HG03066 (cell line): Measurements from ENCODE around the gene UBR1.
"Not testable (repeated sequence)": the region's sequence is repeated elsewhere in the genome, so short reads cannot be mapped to it uniquely, and the experiment has no call there.

Experiments used
- ATAC-seq: cut with Tn5 transposase; IDR thresholded peaks from one replicate; pipeline ENCODE4 v1.9.1; 2021; ENCODE audit warnings: low read depth; ENCODE audit not compliant: unreplicated experiment

The UBR1 gene

DNA sequence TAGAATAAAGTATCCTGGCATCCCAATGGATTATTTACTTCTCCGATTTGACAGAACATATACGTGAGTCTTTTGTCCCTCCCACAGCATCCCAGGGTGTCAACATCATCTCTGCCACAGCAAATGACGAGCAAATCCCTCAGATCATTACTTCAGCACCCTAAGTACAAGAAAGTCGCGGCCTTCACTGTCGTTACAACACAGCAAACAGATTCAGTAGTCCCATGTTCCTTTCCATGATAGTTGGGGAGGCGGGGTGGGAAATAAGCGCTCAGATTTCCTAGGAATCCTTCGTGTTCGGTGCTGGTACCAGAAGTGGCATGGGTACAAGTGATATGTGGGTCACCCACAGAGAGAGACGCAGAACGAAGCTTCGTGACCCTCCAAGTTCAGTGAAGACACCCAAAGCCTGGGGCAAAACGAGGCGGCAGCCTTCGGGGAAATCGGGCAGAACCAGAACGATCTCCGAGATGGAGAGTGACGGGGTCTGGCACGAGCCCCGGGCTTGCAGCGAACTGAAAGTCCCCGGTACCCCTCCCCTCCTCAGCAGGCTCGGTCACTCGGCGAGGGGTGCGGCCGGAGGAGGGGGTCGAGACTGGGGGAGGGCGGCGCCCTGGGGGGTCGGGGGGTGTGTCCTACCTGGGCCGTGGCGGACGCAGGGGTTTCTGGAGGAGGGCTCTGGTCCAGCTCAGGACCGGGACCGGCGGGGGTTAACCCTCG, 185.9 kb downstream of the UBR1 start:
- peak; percentile 23 for ATAC-seq

DNA sequence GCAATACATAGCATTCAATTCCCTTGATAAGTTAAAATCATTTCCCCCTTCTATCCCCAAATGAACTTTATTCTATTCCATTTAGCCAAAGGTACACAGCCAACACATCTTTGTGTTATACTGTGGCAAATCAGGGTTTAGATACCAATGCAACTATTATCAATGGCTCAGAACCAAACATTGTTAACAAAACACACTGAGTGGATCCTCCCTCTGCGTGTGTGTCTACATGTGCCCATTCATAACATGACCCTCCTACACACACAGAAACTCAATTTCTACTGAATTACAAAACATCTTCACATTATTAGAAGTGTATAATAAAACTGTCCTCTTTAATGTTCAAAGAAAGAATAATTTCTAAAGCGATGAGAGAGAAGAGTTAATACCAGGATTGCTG, 186.5 kb downstream of the UBR1 start:
- no peak for ATAC-seq

DNA sequence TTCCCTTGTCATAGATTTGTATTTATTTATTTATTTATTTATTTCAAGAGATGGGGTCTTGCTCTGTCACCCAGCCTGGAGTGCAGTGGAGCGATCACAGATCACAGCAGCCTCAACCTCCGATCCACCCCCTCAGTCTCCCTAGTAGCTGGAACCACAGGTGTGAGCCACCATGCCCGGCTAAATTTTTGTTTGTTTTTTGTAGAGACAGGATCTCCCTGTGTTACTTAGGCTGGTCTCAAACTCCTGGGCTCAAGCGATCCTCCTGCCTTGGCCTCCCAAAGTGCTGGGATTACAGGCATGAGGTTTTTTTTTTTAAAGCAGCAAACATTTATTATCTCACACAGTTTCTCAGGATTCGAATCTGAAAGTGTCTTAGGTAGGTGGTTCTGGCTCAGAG, 187.8 kb downstream of the UBR1 start:
- ATAC-seq, result no peak

DNA sequence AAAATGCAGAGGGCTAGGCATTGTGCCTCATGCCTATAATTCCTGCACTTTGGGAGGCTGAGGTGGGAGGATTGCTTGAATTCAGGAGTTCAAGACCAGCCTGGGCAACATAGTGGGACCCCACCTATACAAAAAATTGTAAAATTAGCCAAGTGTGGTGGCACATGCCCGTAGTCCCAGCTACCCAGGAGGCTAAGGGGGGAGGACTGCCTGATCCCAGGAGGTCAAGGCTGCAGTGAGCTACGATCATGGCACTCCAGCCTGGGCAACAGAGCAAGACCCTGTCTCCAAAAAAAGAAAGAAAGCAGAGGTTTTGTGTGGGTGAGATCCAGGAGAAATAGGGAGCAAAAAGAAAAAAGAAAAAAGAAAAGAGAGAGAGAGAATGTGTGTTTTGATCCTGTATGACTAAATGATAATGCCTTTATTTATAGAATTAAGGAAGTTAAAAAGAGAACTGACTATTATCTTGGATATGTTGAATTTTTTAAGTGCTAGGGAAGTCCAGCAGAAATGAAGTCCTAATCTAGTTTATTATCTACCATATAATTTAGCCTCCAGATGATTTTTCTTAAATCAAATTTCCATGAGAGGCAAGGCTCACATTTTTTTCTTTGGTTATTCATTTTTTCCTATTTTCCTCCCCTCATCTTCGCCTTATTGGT, 190.1 kb downstream of the UBR1 start:
- ATAC-seq, result no peak

DNA sequence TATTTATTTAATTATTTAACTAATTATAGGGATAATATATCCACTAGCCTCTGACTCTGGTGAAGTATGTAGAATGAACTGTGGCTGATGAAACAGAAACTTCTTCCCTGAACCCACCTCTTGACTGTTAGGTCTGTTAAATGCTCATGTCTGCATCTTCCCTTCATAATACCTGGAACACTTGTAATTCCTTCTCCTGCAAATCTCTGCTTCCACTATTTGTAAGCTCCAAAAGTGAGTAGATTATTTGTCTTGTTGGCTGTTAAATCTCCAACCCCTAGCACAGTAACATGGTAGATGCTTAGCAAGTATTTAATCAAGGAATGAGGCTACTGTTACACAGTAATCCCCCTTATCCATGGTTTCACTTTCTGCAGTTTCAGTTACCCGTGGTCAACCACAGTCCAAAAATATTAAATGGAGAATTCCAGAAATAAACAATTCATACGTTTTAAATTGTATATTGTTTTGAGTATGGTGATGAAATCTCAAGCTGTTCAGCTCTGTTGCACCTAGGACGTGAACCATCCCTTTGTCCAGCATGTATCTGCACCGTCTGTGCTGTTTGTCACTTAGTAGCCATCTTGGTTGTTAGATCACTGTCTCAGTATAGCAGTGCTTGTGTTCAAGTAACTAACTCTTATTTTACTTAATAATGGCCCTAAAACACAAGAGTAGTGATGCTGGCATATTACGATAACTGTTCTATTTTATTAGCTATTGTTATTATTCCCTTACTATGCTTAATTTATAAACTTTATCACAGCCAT, 190.9 kb downstream of the UBR1 start:
- no peak for ATAC-seq

DNA sequence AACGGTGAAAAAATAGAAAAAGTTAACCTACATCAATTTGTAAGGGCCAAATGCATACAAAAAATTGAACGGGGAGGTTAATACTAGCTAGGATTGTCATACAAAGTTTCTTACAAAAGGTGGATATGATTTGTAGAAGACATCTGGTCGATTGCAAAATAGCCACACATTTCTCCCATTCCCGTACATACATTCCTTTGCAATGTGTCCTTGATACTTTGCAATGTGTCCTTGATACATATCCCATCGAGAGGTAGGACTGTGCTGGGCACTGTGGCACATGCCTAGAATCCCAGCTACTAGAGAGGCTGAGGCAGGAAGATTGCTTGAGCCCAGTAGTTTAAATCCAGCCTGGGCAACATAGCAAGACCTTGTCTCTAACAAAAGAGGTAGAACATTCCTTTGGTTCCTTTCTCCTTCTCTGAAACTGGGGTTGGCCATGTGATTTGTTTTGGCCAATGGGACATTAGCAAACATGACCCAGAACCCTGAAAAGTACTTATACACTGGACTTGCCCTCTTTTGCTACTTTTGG, 194.7 kb downstream of the UBR1 start:
- no peak for ATAC-seq

DNA sequence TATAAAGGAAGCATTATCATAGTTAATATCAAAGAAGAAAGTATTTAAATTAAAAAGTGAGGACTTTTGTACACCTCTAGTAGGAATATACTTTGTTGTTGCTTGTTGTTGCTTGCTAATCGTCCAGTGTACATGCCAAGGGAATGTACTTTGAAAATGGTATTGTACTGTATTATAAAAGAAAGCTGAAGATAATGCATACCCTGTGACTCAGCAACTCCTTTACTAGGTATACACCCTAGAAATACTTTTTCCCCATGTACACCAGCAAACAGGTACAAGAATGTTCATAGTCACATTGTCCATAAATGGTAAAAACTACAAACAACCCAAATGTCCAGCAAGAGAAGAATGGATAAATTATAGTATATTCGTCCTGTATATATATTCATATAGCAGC, 197.3 kb downstream of the UBR1 start:
- ATAC-seq, result no peak

DNA sequence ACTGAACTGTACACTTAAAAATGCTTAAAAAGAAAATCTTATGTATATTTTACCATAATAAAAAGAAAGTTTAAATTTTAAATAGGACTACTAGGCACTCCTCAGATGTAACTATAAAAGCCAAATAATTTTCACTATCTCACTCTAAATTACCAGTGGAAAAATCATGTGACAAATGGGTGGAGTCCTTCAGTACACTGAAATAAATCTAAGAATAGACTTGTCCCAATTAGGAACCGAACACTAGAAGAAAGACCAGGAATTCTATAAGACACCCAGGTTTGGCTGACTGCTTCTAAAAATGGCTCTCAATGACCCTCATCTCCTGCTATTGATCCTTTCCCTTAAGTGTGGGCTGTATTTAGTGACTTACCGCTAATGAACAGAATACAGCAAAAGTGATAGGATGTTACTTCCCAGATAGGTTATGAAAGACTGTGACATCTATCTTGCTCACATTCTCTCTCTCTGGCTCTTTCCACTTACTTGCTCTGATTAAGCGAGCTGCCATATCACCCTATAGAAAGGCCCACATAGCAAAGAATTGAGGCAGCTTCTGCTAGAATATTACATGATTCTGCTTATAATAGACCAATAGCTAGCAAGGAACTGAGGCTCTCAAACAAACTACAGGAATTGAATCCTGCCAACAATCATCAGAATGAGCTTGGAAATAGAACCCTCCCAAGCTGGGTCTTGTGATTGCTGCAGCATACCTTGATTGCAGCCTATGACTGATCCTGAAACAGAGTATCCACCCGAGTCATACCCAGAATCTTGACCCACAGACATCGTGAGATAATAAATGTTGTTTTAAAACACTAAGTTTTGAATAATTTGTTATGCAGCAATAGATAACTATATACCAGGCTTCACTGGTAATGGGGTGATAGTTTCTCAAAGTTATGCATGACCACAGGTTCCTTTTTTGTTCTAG, 202.2 kb downstream of the UBR1 start:
- no peak for ATAC-seq

DNA sequence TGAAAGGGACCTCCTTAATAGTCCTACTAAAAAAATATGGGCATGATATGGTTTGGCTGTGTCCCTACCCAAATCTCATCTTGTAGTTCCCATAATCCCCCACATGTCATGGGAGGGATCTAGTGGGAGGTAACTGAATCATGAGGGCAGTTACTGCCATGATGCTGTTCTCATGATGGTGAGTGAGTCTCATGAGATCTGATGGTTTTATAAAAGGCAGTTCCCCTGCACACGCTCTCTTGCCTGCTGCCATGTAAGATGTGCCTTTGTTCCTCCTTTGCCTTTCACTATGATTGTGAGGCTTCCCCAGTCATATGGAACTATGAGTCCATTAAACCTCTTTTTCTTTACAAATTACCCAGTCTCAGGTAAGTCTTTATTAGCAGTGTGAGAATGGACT, 211.9 kb downstream of the UBR1 start:
- ATAC-seq, result not testable (repeated sequence)
